NCI-H526 treated with DMSO at 0.1 percent for 48 hours (cell line): Measurements from ENCODE around the gene AUTS2.

ENCODE experiments used
- DNase-seq: peaks from one replicate; lab custom pipeline; 2025; lab: John Stamatoyannopoulos, UW

Gene AUTS2

DNA sequence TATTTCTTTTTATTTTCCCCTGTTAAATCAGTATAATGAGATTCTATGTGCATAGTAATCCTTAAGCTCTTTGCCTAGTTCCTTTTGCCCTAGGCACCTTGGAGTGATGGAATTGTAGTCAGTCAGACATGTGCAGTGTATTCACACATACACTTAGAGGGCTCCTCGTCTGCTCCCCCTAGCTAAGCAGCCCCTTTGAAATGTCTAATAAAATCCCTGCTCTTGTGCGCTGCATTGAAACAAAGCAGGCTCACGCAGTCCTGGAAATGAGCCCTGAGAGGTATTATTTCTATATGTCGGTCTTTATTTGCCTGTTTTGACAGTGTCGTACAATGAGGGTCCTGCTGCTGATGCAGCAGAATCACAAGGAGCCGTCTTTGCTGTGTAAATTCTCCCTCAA, 258.7 kb downstream of the AUTS2 start:
- no peak for DNase-seq

DNA sequence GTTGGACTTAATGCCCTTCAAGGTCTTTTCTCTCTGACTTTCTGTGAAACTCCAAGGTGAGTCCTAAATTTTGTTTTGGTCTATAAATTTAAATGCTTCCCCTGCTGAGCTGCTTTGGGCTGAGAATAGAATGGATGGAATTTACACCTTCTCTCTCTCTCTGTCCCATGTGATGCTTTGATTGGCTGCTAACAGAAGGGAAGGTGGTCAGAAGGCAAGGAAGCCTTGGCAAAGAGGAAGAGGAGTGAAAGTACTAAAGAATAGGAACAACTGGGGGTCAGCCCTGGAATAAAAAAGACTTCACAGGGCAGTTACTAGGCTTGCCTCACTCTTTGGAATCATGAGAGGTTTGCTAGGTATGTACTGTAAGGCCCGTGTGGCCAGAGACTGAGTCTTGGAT, 260.2 kb downstream of the AUTS2 start:
- no peak for DNase-seq

DNA sequence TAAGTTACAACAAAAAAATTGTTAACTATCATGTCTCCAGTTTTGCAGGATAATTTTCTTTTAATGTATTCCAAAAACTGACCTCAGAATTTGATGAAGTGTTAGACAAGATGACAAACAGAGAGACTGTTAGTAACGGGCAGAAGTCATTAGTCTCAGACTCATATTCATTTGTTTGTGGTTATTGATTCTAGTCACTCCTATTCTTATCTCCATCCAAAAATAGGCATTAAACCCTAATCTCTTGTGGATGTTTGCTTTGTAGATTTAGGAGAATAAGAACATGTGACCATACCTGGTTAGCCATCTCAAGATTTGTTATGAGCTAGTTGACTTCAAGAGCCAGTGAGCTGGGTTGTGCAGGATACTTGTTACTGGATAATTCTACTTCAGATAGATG, 261.1 kb downstream of the AUTS2 start:
- no peak for DNase-seq

DNA sequence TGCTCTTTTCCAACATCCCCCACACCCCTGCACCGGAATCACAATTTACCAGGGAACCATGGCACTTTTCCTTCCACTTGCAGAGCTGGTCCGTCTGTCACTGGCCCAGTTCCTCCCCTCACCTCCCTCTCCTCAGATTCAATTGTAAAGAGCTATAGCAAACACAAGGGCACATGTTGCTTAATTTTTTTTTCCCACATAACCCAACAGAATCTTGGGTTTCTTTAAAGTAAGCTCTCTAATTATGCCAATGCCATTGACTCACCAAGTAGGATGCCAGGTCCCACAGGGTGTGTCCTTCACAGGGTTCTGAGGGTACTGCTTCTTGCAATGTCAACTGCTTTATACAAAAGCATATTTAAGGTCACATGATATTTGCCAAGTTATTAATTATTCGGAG, 262.2 kb downstream of the AUTS2 start:
- DNase-seq, result no peak

DNA sequence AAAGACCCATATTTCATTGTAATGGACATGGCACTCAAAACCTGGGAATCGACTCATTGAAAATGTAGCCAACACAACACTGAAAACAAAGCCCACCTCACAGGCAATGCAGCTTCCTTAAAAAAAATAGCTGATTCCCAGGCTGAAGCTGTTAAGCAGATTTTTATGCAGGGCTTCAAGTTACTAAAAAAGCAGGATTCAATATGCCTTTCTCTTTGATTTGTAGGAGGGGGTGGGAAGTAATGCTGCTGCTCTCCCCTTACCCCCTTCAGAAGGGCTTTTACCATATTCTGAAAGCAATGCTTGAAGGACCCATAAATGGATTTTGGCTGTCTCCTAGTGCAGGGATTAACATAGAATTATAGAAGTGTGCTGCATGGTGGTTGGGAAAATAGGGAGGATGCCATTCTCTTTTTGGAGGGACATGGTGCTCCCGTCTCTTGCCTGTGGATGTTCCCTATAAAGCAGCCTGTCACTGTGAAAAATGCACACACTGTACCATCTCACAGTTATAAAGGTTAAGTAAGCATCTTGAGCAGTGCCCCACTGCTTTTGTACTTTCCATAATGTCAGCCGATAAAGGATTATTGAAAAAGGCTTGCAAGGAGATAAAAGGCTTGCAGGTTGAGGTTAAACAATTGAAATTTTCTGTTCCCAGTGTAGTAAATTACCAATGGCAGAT, 262.8 kb downstream of the AUTS2 start:
- no peak for DNase-seq

DNA sequence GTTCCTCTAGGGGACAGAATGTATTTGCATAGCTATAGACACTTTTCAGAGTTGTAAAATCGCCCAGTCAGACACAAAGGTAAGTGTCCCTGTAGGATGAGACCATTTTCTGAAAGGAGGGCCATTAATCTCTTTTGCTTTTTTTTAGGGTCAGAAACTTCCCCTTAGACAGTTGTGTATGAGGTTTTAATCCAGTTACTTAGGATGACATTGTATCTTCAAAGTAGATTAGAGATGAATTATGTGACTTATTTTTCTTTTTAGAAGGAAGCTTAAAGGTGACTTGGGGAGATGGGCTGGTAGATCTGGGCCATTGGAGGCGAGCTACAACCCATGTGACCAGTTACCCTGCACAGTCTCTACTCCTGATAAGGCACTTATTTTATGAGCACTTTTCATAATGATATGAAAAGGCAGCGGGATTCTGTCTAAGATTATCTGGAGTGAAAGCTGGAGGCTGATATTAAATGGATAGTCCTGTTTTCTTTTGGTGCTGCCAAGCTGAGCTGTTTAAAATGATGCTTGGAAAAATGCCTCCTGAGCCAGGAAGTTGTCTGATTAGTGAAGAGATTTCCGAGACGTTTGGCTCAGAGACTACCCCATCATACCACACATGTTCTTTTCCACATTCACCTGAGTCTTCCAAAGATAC, 264.3 kb downstream of the AUTS2 start:
- DNase-seq, result no peak

DNA sequence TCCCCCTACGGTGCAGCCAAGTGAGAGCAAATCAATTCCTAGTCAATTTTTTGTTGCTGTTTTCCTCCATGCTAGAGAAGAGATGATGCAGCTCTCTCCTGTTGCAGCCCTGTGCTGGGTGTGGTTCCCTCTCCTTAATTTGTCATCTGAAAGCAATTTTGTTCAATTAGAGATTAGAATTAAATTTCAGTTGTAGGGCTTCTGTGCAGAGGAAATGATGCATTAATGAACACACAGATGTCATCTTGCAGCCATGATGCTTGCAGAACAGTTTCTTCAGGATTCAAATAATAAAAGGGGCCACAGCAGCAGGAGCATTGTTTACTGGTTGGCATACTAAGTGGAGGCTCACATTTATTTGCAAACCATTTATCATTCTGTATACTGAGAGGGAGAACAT, 266.0 kb downstream of the AUTS2 start:
- no peak for DNase-seq

DNA sequence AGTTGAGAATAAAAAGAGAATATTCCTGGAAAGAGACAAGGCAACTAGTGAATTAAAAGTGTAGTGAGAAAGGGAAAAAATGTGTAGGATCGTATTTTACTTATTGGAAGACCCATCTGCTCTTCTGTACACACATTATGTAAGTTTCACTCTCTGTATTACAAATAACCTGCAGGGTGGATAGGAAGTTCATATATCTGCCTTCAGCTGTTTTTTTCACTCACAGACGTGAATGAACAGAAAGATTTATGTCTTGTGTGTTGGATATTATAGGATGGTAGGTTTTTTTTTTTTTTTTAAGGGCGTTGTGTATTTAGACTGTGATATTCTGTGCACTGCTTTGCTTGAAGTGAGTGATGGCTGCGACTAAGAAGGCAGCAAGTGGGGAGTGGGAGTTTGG, 266.5 kb downstream of the AUTS2 start:
- DNase-seq, result no peak

DNA sequence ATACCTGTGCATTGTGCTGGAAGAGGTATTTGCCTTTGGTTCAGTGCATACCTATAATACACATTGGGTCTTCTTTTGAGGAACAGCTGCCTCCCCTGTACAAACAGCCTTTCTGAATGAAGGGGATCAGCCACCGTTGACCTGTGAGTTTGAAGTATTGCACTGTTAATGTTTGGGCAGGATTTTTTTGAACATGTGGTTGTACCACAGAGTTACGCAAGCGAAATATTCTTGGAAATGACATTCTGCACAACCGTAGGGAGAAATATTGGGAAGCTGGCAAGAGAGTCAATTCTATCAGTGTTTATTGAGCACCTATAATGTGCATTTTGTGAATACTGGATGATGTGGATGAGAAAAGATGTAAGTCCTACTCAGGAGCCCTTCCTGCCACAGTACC, 270.6 kb downstream of the AUTS2 start:
- DNase-seq, result no peak

DNA sequence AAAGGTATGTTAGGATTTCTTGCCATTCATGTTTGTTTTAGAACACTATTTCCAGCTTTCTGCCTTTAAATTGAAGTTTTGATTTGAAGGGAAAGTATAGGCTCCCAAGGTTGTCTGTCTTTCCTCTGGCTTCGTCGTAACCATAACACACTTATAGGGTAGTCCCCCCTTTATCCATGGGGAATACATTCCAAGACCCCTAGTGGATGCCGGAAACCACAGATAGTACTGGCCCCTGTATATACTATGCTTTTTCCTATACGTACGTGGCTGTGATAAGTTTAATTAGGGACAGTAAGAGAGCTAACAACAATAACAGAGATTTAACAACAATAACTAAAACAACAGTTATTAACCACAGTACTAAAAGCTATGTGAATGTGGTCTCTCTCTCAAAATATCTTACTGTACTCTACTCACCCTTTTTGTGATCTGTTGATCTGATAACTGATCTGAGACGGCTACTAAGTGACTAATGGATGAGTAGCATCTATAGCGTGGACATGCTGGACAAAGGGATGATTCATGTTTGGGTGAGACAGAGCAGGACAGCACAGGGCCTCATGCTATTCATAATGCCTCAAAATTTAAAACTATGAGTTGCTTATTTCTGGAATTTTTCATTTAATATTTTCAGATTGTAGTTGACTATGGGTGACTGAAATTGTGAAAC, 273.1 kb downstream of the AUTS2 start:
- no peak for DNase-seq

DNA sequence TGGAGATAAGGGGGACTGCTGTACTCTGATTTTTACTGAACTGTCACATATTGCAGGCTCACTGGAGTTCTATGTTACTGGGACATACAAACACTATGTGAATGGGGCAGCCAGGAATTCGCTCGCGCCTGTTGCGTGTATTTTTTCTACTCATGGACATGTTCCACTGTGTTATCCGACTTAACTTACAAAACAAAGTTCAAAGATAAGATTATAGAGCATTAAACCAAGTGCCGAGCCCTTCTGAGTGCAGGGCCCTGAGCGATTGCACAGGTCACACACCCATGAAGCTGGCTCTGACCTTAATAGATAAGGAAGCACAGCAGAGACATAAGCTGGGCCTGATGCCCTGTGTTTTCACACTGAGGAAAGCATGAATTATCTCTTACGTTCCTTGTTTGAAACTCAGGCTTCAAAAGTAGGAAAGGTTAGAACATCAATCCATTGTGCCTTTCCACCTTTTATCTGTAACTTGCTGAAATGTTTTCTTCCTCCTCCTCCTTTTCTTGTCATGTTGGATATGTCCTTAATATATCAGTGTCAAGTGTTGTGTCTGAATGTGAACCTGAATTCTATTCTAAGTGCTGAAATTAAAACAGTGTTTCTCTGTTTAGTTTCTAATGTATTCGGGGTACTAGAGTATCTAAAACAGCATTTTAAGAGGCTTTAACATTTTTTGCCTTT, 273.8 kb downstream of the AUTS2 start:
- no peak for DNase-seq

DNA sequence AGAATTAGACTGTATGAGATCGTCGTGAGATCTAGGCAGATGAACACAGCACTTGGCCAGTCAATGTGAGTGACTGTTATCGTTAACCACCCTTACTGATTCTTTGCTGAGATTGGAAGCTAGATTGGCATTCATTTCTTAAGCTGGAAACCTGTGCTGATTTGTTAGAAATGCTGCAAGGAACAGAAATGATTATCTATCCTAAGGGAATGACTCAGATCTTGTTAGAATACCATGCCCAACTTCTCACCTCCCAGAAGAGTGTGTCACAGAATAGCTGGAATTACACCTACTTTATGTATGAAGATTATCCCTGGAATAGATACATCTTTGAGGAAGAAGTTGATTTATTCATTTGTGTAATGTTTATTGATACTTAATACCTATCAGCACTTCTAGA, 275.2 kb downstream of the AUTS2 start:
- no peak for DNase-seq

DNA sequence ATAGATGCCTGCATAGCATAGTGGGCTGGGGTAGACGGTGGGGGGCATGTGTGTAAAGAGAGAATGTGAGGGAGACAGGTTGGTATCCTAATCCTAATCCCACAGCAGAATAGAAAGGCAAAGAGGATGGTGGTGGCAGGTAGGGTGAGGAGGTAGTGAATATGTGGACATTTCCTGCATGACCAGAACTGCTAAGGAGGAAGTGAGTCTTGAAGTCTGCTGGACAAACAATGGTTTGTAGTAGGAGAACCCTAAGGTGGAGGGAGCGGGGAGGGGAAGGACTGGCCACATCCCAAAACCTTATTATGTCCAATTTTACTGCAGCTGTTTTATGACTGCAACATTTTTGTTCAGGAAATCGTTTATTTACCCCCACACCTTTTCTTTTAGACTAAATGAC, 279.7 kb downstream of the AUTS2 start:
- no peak for DNase-seq

DNA sequence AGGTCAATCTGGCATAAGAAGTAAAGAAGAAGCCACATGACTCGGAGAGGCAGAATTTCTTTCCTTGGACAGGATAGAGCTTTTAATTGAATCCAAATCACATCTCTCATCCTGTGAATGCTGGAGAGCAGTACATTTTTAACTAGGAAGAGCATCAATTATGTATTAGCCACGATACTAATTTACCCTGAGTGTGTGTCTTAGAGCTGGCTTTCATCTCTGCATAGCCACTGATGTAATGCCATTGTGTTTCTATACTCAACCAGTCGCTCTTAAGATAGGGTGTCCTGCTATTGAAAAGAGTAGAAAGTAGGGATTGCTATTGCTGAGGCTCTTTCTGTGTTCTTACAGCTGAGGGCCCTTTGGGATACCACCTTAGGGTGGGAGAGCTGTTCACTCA, 280.3 kb downstream of the AUTS2 start:
- no peak for DNase-seq

DNA sequence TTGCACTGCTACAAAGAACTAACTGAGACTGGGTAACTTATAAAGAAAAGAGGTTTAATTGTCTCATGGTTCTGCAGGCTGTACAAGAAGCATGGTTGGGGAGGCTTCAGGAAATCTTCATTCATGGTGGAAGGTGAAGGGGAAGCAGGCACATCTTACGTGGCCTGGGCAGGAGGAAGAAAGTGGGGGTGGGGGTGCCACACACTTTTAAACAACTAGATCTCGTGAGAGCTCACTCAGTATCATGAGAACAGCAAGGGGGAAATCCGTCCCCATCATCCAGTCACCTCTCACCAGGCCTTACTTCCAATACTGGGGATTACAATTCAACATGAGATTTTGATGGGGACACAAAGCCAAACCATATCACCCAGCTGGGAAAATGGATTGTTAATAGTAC, 281.7 kb downstream of the AUTS2 start:
- DNase-seq, result no peak

DNA sequence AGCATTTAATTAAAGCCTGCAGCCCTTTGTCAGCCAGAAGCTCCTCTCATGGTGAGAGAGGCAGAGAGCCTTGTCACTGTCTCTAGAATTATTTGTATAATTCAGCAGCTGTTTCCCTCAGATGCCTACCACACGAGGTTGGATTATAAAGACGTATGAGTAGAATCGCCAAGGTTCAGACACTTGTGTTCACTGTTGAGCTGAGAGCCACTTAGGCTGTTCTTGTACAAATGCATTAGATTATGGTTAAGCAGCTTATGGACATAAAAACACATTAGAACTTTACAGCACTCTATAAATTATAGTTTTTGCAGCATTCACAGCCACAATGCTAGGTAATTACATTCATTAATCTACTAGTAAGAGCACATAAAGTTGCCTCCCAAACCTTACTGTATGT, 282.6 kb downstream of the AUTS2 start:
- peak; percentile 37 for DNase-seq

DNA sequence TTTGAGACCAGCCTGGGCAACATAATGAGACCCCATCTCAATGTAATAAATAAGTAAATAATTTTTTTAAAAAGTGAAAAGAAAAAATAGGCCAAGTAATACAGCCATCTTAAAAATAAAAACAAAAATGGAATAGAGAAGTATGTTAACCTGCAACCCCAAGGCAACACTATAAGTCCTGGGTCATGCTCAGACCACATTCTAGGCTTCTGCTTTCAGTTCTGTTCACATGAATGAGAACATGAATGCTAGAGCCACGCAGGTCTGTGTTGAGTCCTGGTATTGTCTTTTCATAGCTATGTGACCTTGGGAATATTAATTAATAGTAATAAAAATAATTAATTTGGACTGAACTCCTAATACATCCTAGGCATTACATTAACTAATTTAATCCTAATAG, 284.0 kb downstream of the AUTS2 start:
- DNase-seq, result no peak

DNA sequence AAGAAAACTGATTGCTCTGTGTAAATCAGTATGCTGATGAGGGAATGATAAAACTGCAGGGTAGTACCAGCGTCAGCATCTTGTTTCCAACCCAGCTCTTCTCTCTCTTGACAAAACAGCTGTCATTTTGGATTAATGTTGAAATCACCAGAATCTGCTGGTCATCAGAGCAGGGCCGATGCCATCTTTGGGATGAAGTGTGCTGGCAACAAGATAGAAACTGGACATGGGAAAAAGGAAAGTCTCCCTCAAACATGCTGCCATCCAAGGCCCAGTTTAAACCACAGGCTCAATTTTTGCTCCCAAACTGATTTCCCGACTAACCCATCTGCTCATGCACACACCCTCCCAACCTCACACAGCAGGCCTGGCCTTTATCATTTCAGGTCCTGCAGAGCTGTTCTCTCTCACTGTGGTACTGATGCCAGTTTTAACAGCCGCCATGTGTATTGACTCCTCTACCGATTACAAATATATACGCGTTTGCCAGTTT, 285.2 kb downstream of the AUTS2 start:
- no peak for DNase-seq

DNA sequence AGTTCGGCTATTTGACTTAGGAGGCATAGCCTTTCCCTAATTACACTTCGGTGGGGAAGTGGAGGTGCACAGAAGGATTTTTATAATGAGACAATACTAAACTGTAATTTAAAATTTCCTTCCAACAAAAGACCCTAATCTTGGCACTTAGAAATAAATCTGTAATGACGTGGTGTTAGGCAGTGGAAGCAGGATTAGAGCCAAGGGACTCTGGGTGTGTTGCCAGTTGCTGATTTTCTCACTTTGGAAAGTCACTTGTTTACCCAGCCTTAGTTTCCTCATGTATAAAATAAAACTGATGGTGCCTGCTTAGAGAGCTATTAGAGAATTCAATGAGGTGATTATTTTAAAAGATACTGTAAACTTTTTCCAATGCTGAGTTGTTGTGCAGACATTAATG, 287.2 kb downstream of the AUTS2 start:
- DNase-seq, result no peak

DNA sequence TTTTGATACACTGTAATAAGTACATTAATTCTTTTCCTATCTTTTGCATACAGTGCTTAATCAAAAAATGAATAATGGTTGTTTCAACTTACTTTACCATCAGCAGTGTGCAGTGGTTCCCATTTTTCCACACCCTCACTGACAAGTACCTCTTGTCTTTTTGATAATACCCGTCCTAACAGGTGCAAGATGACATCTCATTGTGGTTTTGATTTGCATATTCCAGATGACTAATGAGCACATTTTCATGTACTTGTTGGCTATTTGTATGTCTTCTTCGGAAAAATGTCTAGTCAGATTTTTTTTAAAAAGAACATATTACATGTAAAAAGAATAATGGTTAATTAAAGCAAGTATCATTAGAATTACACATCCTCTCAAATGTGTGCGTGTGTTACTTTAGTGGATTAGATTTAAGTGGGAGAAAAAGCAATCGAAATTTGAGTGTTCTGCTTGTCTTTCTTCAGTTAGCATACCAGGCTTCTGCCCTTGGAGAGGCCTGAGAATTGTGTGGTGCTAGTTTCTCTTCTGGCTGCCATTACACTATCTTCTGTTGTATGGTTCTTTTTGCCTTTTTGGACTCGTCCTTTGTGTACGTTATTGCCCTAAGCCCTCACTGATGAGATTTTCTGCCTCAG, 291.2 kb downstream of the AUTS2 start:
- DNase-seq, result peak; percentile 95

DNA sequence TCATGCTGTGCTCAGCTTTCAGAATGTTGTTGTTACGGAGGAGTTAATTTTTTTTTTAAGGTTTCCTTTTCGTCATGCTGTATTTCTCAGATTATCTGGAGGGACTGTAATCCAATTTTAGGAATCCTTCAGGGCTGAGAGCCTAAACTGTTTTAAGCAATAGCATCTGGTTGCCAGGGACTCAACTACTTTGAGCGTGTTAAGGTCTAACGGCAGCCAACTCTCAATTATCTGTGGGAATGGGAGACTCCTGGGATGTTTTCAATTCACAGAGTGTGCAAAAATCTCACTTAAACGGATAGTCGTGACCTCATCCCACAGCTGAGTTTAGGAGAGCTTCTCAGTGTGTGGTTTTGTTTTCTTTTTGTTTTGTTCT, 291.7 kb downstream of the AUTS2 start:
- DNase-seq, result no peak

DNA sequence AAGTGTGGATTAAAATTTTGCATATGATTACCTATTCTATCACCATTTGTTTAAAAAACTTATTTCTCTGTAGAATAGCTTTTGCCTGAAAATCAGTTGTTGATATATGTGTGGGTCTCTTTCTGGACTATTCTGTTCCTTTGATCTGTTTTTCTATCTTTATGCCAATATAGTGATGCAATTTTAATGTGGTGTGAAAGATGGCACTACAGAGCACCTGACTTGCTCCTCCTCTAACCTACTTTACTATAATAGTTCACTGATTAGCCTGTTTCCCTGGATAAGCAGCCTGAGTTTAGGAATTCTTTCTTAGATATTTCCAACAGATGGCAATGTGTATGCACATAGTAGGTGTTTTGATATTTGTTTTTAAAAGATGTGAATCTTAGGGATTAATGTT, 294.5 kb downstream of the AUTS2 start:
- peak; percentile 21 for DNase-seq
